Endometrium (tissue), 2 donors: ENCODE data around the gene MACF1.
"Not testable (repeated sequence)": the region's sequence is repeated elsewhere in the genome, so short reads cannot be mapped to it uniquely, and the experiment has no call there.

Source experiments
- FAIRE-seq: peaks from 2 replicates; lab custom pipeline; 2012; peaks lifted over from hg19 to GRCh38; lab: Jason Lieb, UNC
- donor health status: control.
- donor health status: control.

Gene MACF1

DNA sequence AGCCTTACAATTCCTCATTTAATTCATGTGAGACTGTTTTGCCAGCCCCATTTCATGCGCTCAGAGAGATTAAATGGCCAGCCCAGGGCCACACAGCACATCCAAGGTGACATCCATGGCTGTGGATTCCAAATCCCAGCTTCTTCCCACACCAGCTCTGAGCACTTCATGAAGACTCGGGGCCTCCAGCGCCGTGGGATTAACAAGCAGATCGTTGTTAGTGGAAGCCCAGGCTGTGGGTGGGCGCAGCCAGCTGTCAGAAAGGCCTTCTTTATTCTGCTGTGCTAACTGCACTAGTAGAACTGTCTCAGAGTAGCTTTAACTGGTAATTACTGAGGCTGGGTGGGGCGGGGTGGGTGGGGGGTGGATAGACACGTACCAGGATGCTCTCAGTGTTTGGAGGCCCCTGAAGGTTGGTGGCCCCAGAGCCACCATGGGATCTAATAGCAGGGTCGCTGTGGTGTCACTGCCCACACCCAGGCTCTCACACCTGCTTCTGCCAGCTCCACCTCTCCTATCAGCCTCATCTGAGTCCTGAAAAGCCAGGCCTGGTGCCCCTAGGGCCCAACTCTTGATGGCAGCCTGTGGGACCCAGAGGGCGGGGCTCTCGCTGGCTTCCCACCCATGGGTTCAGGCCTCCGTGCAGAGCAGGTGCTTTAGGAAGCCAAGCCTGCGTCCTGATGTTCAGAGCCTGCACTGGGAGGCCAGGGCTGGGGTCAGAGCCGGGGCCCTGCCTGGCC, 290.3 kb downstream of the MACF1 start:
- no peak for FAIRE-seq

DNA sequence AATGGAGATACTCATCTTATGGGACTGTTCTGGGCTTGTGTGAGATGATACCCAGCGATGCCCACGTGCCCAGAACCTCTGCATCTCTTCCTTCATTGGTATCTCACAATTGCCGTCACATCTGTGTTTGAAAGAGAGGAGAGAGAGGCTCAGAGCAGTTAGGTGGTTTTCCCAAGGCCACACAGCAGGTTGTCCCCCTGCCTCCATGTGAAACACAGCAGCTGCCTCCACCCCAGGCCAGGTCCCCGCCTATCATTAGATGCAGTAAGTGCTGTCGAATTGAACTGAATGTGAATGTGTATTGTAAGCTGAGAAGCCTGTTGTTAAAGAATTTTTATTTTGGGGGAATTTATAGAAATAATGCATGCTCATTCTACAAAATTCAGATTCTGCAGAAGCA, 292.0 kb downstream of the MACF1 start:
- not testable (repeated sequence) for FAIRE-seq

DNA sequence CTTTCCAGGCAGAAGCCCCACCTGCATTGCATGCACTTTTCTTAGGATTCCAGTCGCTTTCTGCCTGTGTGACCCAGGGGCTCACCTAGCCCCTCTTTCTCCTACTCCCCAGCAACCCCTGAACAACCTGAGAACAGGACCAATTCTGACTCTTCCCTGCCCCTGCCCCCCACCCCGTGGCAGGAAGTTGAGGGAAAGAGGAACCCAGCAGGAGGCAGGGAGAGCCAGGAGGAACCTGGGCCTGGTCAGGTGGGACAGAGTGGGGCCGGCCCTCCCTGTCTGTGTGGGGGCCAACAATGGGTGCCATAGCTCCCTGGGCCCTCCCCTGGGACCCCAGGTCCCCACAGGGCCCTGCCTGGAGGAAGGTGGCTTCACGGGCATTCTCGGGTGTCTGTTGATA, 293.1 kb downstream of the MACF1 start:
- FAIRE-seq: no peak

DNA sequence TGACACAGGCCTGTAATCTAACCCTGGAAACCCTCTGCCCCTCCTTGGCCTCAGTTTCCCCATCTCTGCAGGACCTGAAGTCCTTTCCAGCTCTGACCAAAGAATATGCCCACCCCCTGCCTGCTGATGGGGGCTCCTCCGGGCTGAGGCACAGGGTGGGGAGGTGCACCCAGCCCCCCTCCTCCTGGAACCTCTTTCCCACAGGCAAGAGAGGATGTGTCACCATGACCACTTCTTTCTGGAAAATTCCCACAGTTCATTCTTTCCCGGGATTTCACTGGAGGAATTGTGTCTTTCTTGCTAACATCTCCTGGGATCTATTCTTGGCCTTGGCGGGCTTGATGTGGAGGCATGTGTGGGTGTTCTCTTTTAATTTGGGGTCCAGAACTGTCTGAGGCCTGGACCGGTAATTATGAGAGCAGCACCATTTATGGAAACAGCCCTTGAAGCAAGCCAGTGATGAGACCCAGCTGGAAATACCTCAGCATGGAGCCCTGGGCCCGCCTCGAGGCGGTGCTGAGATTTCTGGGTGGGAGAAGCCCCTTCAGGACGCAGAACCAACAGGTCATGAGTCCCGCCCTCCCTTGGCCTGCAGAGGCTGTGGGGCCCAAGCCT, 293.7 kb downstream of the MACF1 start:
- FAIRE-seq: not testable (repeated sequence)

DNA sequence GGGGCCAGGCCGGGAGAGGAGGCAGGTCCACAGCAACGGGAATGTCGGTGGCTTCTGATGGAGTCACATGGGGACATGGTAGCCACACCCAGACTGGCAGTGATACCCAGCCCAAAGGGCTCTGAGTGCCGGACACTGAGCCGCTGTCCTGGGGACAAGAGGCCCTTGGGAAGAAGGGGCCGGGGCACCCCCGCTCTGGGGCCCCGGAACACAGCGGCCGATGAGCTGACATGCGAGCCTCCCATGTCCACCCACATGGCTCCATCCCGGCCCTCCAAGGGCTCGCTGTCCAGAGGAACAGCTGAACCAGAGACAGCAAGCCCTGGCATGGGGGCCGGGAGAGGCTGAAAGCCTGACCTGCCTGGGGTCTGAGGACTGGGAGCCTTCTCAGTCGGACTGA, 294.3 kb downstream of the MACF1 start:
- FAIRE-seq: not testable (repeated sequence)

DNA sequence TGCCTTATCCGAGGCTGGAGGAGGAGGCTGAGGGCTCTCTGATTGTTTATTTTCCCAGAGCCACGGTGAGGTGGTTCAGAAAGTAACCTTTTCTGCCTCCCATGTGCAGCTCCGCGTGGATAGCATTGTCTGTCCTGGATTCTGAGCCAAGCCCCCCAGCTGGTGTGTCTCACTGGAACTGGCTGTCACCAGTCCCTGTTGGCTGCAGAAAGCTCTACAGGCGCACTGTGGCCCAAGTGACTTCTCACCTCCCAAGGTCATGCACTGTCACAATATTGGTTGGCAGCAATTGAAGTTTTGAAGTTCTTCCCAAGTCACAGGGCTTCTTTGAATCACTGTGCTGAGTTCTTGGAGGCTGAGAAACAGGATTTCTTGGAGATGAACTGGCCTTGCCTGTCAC, 295.2 kb downstream of the MACF1 start:
- no peak for FAIRE-seq

DNA sequence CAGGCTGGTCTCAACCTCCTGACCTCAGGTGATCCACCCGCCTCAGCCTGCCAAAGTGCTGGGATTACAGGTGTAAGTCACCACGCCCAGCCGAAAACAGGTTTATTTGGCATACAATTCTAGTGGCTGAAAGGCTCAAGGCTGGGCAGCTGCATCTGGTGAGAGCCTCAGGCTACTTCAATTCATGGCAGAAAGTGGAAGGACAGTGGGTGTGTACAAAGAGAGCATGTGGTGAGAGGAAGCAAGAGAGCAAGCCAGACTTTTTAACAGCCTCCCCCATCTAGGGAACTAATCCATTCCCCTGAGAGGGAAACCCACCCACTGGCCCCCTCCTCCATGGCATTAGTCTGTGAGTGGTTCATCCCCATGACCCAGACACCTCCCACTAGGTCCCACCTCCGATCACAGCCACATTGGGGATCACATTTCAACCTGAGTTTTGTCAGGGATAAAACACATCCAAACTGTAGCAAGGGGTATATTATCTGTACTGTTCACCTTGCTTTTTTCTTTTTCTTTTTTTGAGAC, 296.4 kb downstream of the MACF1 start:
- FAIRE-seq: no peak

DNA sequence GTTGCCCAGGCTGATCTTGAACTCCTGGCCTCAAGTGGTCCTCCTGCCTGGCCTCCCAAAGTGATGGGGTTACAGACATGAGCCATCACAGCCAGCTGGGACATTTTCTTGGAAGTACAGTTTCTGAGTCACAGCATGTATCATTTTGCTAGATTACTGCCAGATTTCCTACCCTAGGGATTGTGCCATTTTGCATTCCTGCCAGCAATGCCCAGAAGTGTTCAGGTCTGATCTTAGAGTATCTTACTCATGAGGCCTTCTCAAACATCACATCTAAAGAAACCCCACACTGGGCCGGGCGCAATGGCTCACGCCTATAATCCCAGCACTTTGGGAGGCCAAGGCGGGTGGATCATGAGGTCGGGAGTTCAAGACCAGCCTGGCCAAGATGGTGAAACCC, 297.2 kb downstream of the MACF1 start:
- no peak for FAIRE-seq

DNA sequence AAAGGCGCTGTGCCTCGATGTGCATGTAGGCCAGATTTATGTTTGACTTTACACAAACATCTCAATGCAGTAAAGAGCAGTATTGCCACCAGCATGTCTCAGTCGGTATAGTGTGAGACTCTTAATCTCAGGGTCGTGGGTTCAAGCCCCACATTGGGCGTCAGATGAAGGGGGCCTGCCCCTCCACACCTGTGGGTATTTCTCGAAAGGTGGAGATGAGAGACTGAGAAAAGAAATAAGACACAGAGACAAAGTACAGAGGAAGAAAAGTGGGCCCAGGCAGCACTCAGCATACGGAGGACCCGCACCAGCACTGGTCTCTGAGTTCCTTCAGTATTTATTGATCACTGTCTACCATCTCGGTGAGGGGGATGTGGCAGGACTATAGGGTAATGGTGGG, 299.9 kb downstream of the MACF1 start:
- not testable (repeated sequence) for FAIRE-seq

DNA sequence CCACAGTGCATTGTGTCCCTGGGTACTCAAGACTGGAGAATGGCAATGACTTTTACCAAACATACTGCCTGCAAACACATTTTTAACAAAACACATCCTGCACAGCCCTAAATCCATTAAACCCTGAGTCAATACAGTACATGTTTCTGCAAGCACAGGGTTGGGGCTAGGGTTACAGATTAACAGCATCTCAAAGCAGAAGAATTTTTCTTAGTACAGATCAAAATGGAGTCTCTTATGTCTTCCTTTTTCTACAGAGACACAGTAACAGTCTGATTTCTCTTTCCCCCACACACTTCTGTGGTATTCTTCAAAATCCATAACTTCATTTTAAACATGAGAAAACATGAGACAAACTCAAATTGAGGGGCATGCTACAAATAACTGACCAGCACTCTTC, 300.8 kb downstream of the MACF1 start:
- FAIRE-seq: no peak

DNA sequence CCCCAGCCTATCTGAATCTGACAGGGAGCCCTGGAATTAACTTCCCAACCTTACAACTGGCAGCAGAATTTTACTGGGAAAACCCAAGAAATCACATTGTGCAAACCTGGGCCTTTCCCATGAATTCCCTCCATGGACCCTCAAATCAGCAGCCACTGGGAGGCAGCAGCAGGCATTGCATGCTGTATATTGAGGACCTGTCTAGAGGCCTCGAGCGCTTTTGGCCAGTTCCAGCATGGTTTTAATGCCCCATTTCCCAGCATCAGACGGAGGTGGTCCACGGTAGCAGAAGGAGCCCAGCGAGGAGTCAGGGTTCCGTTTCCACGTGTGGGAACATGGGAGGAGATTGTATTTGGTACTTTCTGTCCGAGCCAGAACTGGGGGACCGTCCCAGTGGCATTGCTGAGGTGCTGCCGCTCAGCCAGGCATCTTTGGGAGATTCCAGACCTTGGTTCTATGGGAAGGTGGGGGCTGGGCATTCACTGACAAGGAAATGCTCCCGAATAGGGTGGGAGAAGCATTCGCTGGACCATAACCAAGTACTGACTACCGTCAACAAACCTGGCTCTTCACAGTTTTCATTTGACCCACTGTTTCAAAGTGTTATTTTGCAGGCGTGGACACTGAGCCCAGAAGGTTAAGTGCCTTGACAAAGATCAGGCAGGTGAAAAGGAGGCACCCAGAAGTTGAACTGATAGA, 302.9 kb downstream of the MACF1 start:
- FAIRE-seq: no peak

DNA sequence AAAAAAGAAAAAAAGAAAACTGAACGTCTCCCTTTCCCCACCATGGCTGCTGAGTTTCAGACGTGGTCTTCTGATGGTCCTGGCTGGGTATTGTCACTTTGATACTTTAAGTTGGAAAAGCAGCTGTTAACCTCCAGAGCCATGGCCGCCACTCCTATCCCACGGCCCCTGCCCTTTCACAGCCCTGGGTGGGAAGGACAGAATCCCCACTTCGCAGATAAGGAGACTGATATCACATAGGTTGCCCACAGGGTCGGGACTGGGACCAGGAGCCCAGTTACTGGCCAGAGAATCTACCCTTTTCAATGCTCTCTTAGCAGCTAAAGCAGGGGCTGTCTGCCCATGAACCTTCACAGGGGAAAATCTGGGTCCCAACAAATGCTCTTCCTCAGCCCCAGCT, 303.8 kb downstream of the MACF1 start:
- FAIRE-seq: no peak

DNA sequence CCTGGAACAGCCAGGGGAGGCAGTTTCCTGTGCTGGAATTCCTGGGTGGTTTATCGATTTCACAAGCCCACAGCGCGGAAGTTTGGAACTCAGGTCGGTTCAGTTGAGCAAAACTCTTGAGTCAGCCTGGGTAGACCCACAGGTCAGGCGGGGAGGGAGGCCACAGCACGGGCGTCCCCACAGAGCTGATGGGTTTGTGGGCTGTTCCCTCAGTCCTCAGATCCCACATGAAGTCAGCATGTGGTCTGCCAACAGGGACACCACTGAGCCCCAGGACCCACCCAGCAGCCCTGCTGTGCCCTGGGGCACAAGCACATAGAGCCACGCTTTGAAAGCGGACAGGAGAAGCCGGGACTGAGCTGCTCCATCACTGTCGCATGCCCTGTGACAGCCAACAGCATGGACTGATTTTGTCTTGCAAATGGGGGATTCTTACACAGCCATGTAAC, 304.4 kb downstream of the MACF1 start:
- FAIRE-seq: no peak

DNA sequence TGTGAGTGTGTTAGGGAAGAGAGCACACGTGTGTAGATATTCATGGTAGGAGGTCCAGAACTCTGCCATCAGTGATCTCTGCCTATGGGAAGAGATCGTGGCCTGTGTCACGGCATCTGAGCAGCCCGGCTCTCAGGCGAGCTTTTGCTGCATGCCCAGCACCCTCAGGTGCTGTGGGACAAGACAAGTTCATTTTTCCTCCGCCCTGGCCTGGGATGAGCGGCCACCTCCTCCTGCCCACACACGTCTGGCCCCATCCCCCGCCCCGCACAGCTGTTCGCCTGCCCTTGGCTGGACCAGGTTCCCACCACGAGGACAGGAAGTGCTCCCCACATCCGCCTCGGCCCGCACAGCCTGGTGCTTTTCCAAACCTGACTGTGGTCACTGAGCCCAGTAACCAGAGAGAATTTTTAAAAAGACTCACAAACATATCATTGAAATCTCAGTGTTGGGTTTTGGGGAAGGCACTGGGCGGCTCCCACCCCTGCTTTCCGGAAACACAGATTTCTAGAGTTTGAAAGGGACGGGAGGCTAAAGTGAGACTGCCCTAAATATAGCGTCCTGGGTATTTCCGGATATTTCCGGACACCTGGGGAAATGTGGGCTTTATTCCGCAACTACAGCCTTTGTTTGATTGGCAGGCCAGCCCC, 305.0 kb downstream of the MACF1 start:
- no peak for FAIRE-seq

DNA sequence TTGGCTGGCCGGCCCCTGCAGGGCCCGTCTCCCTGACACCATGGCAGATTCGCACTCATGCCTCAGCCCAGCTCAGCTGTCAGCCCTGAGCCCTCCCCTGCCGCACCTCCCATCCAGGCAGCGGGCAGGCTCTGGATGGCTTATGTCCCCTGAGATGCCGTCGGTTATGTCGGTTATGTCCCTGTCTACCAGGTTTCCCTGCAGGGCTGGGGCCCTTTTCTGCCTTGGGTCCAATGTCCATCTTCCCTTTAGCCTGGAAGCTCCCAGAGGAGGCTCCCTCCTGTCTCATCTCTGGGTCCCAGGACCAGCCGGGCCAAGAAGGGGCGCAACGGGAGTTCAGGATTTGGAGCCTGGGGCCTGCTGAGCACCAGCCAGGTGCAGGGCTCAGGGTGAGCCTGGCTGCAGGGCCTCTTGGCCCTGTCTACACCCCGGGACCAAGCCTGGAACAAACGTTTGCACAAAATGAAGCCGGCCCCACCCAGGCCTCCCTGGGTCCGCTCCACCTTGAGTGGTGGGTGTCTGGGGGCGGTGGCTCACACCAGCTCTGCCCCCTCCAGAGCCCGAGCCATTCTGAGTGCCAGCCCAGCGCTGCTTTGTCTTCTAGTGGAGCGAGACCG, 306.2 kb downstream of the MACF1 start:
- not testable (repeated sequence) for FAIRE-seq

DNA sequence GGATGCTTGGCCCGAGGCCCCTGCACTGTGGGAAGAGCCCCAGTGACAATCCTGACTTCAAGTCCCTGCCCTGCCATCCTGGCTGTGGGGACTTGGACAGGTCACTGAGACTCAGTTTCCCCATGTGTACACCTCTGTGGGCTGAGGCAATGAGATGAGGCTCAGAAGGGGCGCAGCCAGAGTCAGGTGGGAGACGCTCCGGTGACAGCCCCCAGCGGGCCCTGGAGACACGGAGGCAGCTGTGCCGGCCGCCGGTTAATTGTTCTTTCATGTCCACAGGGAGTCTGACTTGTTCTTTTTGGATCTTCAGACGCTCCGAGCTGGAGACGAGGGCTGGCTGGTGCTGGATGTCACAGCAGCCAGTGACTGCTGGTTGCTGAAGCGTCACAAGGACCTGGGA, 307.0 kb downstream of the MACF1 start:
- not testable (repeated sequence) for FAIRE-seq

DNA sequence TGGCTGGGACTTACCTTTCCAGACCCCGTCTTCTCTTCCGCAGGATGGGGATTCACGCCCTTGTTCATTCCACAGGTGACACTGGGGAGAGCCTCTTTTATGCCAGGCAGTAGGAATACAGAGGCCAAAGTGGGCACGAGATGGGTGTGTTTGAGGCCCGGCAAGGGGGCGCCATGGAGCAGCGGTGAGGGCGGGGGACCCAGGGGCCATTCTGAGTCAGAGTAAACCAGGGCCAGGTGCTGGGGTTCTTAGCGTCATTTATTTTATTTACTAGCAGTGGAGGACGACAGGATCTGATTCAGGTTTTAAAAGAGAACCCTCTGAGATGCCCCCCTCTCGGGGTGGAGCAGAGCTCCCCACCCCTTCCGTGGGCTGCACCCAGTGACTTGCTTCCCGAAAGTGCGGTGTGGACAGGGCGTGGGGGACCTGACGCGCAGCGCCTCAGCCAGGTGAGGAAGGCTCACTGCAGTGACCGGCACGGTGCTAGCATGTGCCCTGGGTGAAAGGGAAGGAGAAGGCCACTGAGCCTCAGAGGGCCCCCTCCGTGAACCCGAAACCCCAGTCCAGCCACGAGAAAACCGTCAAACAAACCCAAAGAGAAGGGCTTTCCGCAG, 307.8 kb downstream of the MACF1 start:
- not testable (repeated sequence) for FAIRE-seq

DNA sequence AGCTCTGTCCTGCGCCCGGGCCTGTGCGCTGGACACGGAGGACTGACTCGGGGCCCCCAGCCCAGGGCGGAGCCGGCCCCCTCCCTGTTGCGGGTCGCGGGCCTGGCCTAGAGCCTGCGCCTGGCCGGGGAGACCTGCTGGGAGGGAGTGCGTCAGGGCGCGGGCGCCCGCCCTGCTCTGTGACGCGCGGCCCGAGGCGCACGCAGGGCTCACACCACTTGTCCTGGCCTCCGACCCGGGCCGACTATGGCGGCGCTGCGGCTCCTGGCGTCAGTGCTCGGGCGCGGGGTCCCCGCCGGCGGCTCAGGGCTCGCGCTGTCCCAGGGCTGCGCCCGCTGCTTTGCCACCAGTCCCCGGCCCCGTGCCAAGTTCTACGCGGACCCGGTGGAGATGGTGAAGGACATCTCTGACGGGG, 310.2 kb downstream of the MACF1 start:
- FAIRE-seq: not testable (repeated sequence)

DNA sequence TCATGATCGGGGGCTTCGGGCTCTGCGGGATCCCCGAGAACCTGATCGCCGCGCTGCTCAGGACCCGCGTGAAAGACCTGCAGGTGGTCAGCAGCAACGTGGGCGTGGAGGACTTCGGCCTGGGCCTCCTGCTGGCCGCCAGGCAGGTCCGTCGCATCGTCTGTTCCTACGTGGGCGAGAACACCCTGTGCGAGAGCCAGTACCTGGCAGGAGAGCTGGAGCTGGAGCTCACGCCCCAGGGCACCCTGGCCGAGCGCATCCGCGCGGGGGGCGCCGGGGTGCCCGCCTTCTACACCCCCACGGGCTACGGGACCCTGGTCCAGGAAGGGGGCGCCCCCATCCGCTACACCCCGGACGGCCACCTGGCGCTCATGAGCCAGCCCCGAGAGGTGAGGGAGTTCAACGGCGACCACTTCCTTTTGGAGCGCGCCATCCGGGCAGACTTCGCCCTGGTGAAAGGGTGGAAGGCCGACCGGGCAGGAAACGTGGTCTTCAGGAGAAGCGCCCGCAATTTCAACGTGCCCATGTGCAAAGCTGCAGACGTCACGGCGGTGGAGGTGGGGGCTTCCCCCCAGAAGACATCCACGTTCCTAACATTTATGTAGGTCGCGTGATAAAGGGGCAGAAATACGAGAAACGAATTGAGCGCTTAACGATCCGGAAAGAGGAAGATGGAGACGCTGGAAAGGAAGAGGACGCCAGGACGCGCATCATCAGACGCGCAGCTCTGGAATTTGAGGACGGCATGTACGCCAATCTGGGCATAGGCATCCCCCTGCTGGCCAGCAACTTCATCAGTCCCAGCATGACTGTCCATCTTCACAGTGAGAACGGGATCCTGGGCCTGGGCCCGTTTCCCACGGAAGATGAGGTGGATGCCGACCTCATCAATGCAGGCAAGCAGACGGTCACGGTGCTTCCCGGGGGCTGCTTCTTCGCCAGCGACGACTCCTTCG, 310.9 kb downstream of the MACF1 start:
- not testable (repeated sequence) for FAIRE-seq

DNA sequence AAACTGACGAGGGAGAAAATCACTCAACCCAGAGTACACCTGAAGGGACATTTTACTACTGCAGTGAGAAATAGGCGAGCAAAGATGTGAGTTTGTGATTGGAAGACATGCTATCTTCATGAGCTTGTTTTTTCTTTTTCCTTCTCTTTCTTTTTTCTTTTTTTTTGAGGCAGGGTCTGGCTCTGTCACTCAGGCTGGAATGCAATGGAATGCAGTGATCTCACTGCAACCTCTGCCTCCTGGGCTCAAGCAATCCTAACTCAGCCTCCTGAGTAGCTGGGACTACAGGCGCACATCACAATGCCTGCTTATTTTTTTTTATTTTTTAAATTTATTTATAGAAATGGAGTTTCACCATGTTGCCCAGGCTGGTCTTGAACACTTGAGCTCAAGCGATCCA, 312.3 kb downstream of the MACF1 start:
- FAIRE-seq: not testable (repeated sequence)
